K562 (cell line): ENCODE results near the gene METTL8. TPM values are rescaled to one million over a fixed set of nuclear protein-coding genes. Genes with fewer than 3 reads are reported as not detected.

Experiments used
- ATAC-seq: fragments of 200-7000 bp; cut with Tn5 transposase; 3 replicates; pipeline ENCODE4 v1.9.1; 2020; ENCODE audit warnings: moderate library complexity
- BruUV-seq: library from RNA; stranded (reverse); fragments of 400-500 nt; replicated peaks from 2 replicates; lab custom pipeline; 2021; lab: Mats Ljungman, UMichigan
- CTCF ChIA-PET: fragments of 300-600 bp; formaldehyde crosslinking; extraction: SDS; loops from one replicate; lab custom pipeline; 2021; ENCODE audit warnings: low intra/inter-chr PET ratio; lab: Yijun Ruan, JAX
- POLR2A ChIA-PET: fragments of 300-600, 350-650 bp; sonication (Branson Sonifier 250); formaldehyde crosslinking; extraction: SDS; loops from one replicate; lab custom pipeline; 2021; ENCODE audit warnings: antibody characterized with exemption, inconsistent platforms; lab: Yijun Ruan, JAX
- DNase-seq, 4 experiments: peaks; one replicate each; pipeline versions ENCODE4 v3.0.0 to v3.0.0-alpha.2; 2011 to 2018; ENCODE audit warnings: low spot score in 3 of 4, mixed read lengths in 3 of 4; ENCODE audit errors: extremely low read depth in 1 of 4
- FAIRE-seq: peaks from 2 replicates; lab custom pipeline; 2011; peaks lifted over from hg19 to GRCh38; lab: Jason Lieb, UNC
- H2AFZ ChIP-seq: 2 replicates; pipeline ENCODE4 v1.6.0; 2011; ENCODE audit warnings: low read depth, low read length, control low read depth, inconsistent platforms
- H3K27ac ChIP-seq: fragments of 200-600 bp; 3 replicates; pipeline ENCODE4 v1.8.0; 2011; ENCODE audit warnings: low read depth, mild to moderate bottlenecking, control low read depth, inconsistent platforms, low read length, moderate library complexity, mixed read lengths; ENCODE audit errors: extremely low read depth
- H3K27me3 ChIP-seq, 2 experiments: fragments of 300-600 bp in 1 of 2; 2 replicates in 1 of 2; 3 replicates in 1 of 2; pipeline versions ENCODE4 v1.6.0 to v1.8.0; 2011; ENCODE audit warnings: inconsistent platforms in 2 of 2, low read length in 2 of 2, mild to moderate bottlenecking in 1 of 2, mixed read lengths in 1 of 2, moderate library complexity in 1 of 2; ENCODE audit not compliant: control insufficient read depth in 2 of 2, insufficient read depth in 2 of 2
- H3K36me3 ChIP-seq: fragments of 300-600 bp; 3 replicates; pipeline ENCODE4 v1.8.0; 2011; ENCODE audit warnings: mild to moderate bottlenecking, low read length, inconsistent platforms; ENCODE audit not compliant: control insufficient read depth, insufficient read depth
- H3K4me1 ChIP-seq, 2 experiments: fragments of 200-600 bp in 1 of 2; replicated peaks in 1 of 2; 2 replicates in 1 of 2; 3 replicates in 1 of 2; pipeline versions ENCODE4 v1.5.1 to v1.8.0; 2011; ENCODE audit warnings: inconsistent platforms in 2 of 2, low read length in 2 of 2, mild to moderate bottlenecking in 1 of 2, mixed read lengths in 1 of 2, moderate library complexity in 1 of 2; ENCODE audit not compliant: control insufficient read depth in 2 of 2, insufficient read depth in 2 of 2
- H3K4me2 ChIP-seq: 2 replicates; pipeline ENCODE4 v1.6.1; 2011; ENCODE audit warnings: low read length, control low read depth, inconsistent platforms, mixed read lengths; ENCODE audit not compliant: insufficient read depth
- H3K4me3 ChIP-seq: fragments of 200-600 bp; sonication (generic), shearing (Covaris generic); 2 replicates; pipeline ENCODE4 v1.5.1; 2016; ENCODE audit warnings: control low read depth, inconsistent platforms
- H3K79me2 ChIP-seq: fragments of 200-600 bp; 3 replicates; pipeline ENCODE4 v1.8.0; 2011; ENCODE audit warnings: low read length, inconsistent platforms; ENCODE audit not compliant: control insufficient read depth, insufficient read depth
- H3K9ac ChIP-seq, 2 experiments: 2 replicates each; pipeline versions ENCODE4 v1.6.0 to v1.6.1; 2011; ENCODE audit warnings: low read depth in 2 of 2, low read length in 2 of 2, control low read depth in 1 of 2, inconsistent platforms in 1 of 2, mild to moderate bottlenecking in 1 of 2, mixed read lengths in 1 of 2; ENCODE audit not compliant: insufficient read depth in 1 of 2
- H3K9me1 ChIP-seq: one replicate; pipeline ENCODE4 v1.6.0; 2011; ENCODE audit warnings: inconsistent platforms, mild to moderate bottlenecking, low read length, moderate library complexity; ENCODE audit not compliant: control insufficient read depth, insufficient read depth
- H3K9me3 ChIP-seq: replicated peaks from 2 replicates; pipeline ENCODE4 v1.5.1; 2011; ENCODE audit warnings: low read depth, low read length, inconsistent platforms; ENCODE audit not compliant: control insufficient read depth, insufficient read depth
- H4K20me1 ChIP-seq: replicated peaks from 2 replicates; pipeline ENCODE4 v1.6.1; 2011; ENCODE audit warnings: low read length, inconsistent platforms, mixed read lengths; ENCODE audit not compliant: control insufficient read depth, insufficient read depth
- ELF1 ChIP-seq: fragments of 200-800 bp; sonication (Bioruptor generic); IDR thresholded peaks from 2 replicates; pipeline ENCODE4 v1.6.1; 2016; ENCODE audit warnings: missing genetic modification characterization, missing compliant biosample characterization
- KLF16 ChIP-seq: IDR thresholded peaks from 2 replicates; pipeline ENCODE4 v1.6.1; 2016; ENCODE audit warnings: antibody characterized with exemption
- MBD2 ChIP-seq: sonication (generic); IDR thresholded peaks from 2 replicates; pipeline ENCODE4 v1.6.1; 2016; ENCODE audit warnings: low read depth, borderline replicate concordance
- NCOA4 ChIP-seq: fragments of 450-650 bp; IDR thresholded peaks from 2 replicates; pipeline ENCODE4 v1.6.1; 2018; ENCODE audit warnings: mild to moderate bottlenecking; ENCODE audit not compliant: partially characterized antibody
- NR2C2 ChIP-seq, 2 experiments: fragments of 200-800 bp in 1 of 2; sonication (Bioruptor generic) in 1 of 2; sonication (generic) in 1 of 2; formaldehyde crosslinking in 1 of 2; IDR thresholded peaks; 2 replicates each; pipeline versions ENCODE4 v1.6.1 to v1.8.0; 2016 to 2022; ENCODE audit warnings: mild to moderate bottlenecking in 1 of 2, missing compliant biosample characterization in 1 of 2, missing genetic modification characterization in 1 of 2, missing genetic modification reagents in 1 of 2
- RHOXF2B ChIP-seq: fragments of 250-450 bp; sonication (Bioruptor Pico); conservative IDR thresholded peaks from 2 replicates; pipeline ENCODE4 v1.5.1; 2021
- STAT5B ChIP-seq: fragments of 250-450 bp; sonication (Bioruptor Pico); IDR thresholded peaks from 2 replicates; pipeline ENCODE4 v1.8.0; 2021; ENCODE audit warnings: mild to moderate bottlenecking, inconsistent platforms
- XRCC5 ChIP-seq: fragments of 200-400 bp; formaldehyde crosslinking; IDR thresholded peaks from 2 replicates; pipeline ENCODE4 v1.6.1; 2017; ENCODE audit warnings: low read depth, mild to moderate bottlenecking, low read length
- ZNF384 ChIP-seq: IDR thresholded peaks from 2 replicates; pipeline ENCODE4 v1.6.1; 2012; ENCODE audit warnings: low read depth, low read length, improper control_type of control experiment
- ZNF41 ChIP-seq: fragments of 250-450 bp; sonication (Bioruptor Pico); conservative IDR thresholded peaks from 2 replicates; pipeline ENCODE4 v1.4.0; 2020; ENCODE audit warnings: mild to moderate bottlenecking
- WGBS: fragments of 100-300 bp; shearing (Covaris generic); methylation state at CpG from one replicate; pipeline ENCODE4 v1.1.6; 2016; ENCODE audit warnings: low coverage, mixed read lengths; ENCODE audit not compliant: insufficient coverage; ENCODE audit errors: missing lambda C conversion rate; 5-methylcytosine and 5-hydroxymethylcytosine counted together
- in situ Hi-C: fragments of 300-500 bp; cut with MboI; formaldehyde crosslinking; loops from 4 replicates; pipeline ENCODE4 v1.15.0; 2018; ENCODE audit warnings: inconsistent platforms, mixed read lengths
- intact Hi-C: fragments of 100-400 bp; cut with micrococcal nuclease; formaldehyde crosslinking; loops from 2 replicates; pipeline ENCODE4 v1.14.2; 2022
- polyA plus RNA-seq, 8 experiments: library from polyadenylated mRNA; depleted of rRNA in 4 of 8; stranded (reverse) in 5 of 8; unstranded in 3 of 8; fragments of >200 nt; fragmentation: Nextera tagmentation in 2 of 8; fragmentation: Illumina TruSeq in 1 of 8; extraction: Ambion mirVana in 2 of 8; extraction: Trizol in 1 of 8; gene quantifications; 2 replicates each; pipeline versions ENCODE4 v1.2.1 to v1.2.3, GENCODE V29; 2011 to 2014; ENCODE audit warnings: inconsistent platforms in 1 of 8, missing spikeins in 1 of 8
- total RNA-seq, 7 experiments: library from RNA; depleted of rRNA in 6 of 7; stranded (reverse); fragments of >200 nt in 6 of 7; fragmentation: Illumina TruSeq in 2 of 7; extraction: Trizol in 2 of 7; gene quantifications; 2 replicates each; pipeline versions ENCODE4 v1.2.1 to v1.2.3, GENCODE V29; 2011 to 2021; ENCODE audit warnings: low replicate concordance in 1 of 7
- TF ChIP-seq, protein P1 (sequence below), 2 experiments: fragments of 450-650 bp in 1 of 2; sonication (generic) in 1 of 2; formaldehyde crosslinking in 1 of 2; IDR thresholded peaks in 1 of 2; conservative IDR thresholded peaks in 1 of 2; 2 replicates each; pipeline versions ENCODE4 v1.6.1 to v1.8.1; 2016 to 2023; ENCODE audit warnings: mild to moderate bottlenecking in 2 of 2, moderate library complexity in 2 of 2, inconsistent platforms in 1 of 2, missing genetic modification reagents in 1 of 2

METTL8 gene
- total and polyA plus RNA-seq, 9 of the 15 experiments (the other 6 are each of a cell fraction or from before 2014, with no cell fraction given), result 12.9 to 52.6 (median 33.7) TPM

DNA sequence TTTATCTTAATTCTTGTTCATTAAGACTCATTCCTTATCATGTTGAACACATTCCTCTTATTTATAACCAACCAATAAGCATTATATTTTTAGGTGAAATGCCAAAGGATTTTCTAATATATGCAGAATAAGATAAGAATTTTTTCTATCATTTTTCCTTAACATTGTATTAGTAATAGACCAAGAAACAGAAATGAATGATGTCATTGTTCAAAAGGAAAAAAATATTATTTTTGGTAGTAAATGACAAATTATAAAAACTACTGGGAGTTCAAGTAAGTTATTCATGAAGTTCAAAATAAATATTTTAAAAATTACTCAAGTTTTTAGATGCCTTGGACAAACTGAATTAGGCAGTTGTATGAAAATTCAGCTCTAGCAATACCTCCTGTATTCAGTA lies 25.7 kb upstream of the METTL8 start:
- Histone ChIP-seq H3K27ac (no peak overlapping the region), H2AFZ (no peak overlapping the region), H3K4me1 (no peaks in the 10 kb centered on the region), H3K9ac (no peak overlapping the region), H3K27me3 (no peaks in the 10 kb centered on the region), H3K36me3 (peaks cover 58% of the 10 kb centered on the region), H3K4me2 (no peak overlapping the region), H3K4me3 (no peak overlapping the region), H3K79me2 (peaks cover 6% of the 10 kb centered on the region; the same call in 1 of the 3 replicates), H4K20me1 (no peaks in the 10 kb centered on the region), H3K9me3 (no peaks in the 10 kb centered on the region), H3K9me1 (no peaks in the 10 kb centered on the region)
- TF ChIP-seq NCOA4, result no peak
- TF ChIP-seq, protein P1, sequence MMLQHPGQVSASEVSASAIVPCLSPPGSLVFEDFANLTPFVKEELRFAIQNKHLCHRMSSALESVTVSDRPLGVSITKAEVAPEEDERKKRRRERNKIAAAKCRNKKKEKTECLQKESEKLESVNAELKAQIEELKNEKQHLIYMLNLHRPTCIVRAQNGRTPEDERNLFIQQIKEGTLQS (IDR thresholded peaks at IDR 0.05), result peak; percentile 39; the same call in 1 of the 2 replicates
- TF ChIP-seq, protein P1 (CRISPR knock-in tag; conservative IDR thresholded peaks at IDR 0.05), result no peak
- in situ Hi-C loops (no loop called here), intact Hi-C loops (no loop called here)
- DNase-seq (no peak), ATAC-seq (no peak), FAIRE-seq (no peak)
- ChIA-PET CTCF (no interaction called here), POLR2A (no interaction called here)
- no TSS peak for BruUV-seq

DNA sequence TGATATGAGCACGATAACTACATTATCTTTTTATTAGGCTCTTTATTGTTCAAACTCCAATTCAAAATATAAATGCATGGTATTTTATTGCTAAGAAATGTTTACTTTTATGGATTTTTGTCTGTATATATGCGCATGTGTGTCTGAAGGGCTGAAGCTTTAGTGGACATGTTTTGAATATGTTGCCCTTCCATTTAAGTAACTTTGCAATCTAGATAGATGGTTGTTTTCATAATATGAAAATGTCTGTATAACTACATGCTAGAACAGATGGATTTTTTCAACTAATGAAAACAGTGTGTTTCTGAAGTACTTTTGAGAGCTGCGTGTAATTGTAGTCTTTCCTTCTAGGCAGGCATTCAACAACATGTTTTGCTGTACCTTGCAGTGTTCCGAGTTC lies 19.0 kb upstream of the METTL8 start:
- Histone ChIP-seq H4K20me1 (no peaks in the 10 kb centered on the region), H3K9ac (no peak overlapping the region), H3K4me1 (no peaks in the 10 kb centered on the region), H3K4me3 (no peak overlapping the region), H3K36me3 (peaks cover 77% of the 10 kb centered on the region), H3K9me1 (no peaks in the 10 kb centered on the region), H3K27me3 (no peaks in the 10 kb centered on the region), H2AFZ (no peak overlapping the region), H3K9me3 (no peaks in the 10 kb centered on the region), H3K4me2 (no peak overlapping the region), H3K27ac (no peak overlapping the region), H3K79me2 (peaks cover 6% of the 10 kb centered on the region; the same call in 1 of the 3 replicates)
- no TSS peak for BruUV-seq
- no peak for TF ChIP-seq MBD2
- TF ChIP-seq XRCC5, result no peak
- TF ChIP-seq RHOXF2B (CRISPR knock-in tag), result no peak
- no peak for TF ChIP-seq ELF1 (tag)
- no peak for TF ChIP-seq ZNF384
- TF ChIP-seq STAT5B (CRISPR knock-in tag), result no peak
- TF ChIP-seq ZNF41, result no peak
- TF ChIP-seq KLF16, result no peak
- TF ChIP-seq NR2C2 (CRISPR knock-in tag; IDR thresholded peaks at IDR 0.05), result no peak
- no peak for TF ChIP-seq NR2C2 (tag; IDR thresholded peaks at IDR 0.05)
- POLR2A ChIA-PET, result interaction anchor here (0.6 to 1.6 kb wide), 5 partner anchors 8 to 495 kb away, joined by 3 to 6 read pairs (median 4); partner anchors contain the start of genes DCAF17 and METTL8
- no peak for DNase-seq
- CTCF ChIA-PET, result no interaction called here
- in situ Hi-C loops (no loop called here), intact Hi-C loops (no loop called here)
- no peak for ATAC-seq
- no peak for FAIRE-seq
- WGBS, result 94% methylated on average over 4 of the region's 4 CpGs
